WTC11 (cell line): ENCODE results near the gene ZNF516. TPM values are rescaled to one million over a fixed set of nuclear protein-coding genes. Genes with fewer than 3 reads are reported as not detected.

Experiments used
- ATAC-seq: fragments of 200-7000 bp; cut with Tn5 transposase; 2 replicates; pipeline ENCODE4 v1.10.0; 2021; ENCODE audit warnings: mild to moderate bottlenecking, moderate library complexity
- CTCF ChIA-PET: fragments of 300-600 bp; sonication (Branson Sonifier 250); formaldehyde crosslinking; loops from one replicate; lab custom pipeline; 2021; ENCODE audit warnings: antibody characterized with exemption; lab: Charles Lee
- POLR2A ChIA-PET: fragments of 350-600 bp; sonication (Branson Sonifier 250); formaldehyde crosslinking; loops from one replicate; lab custom pipeline; 2021; ENCODE audit warnings: antibody characterized with exemption; lab: Charles Lee
- DNase-seq: peaks from one replicate; pipeline ENCODE4 v3.0.0; 2021; ENCODE audit warnings: low spot score
- H3K27ac Mint-ChIP-seq: 2 replicates; pipeline ENCODE4 v1.8.0; 2021; ENCODE audit warnings: mixed read lengths
- H3K27me3 Mint-ChIP-seq: 2 replicates; pipeline ENCODE4 v1.8.0; 2021; ENCODE audit warnings: low read depth, mild to moderate bottlenecking, moderate library complexity, mixed read lengths
- H3K36me3 Mint-ChIP-seq: 2 replicates; pipeline ENCODE4 v1.8.0; 2021; ENCODE audit warnings: mixed read lengths
- H3K4me1 Mint-ChIP-seq: 2 replicates; pipeline ENCODE4 v1.8.0; 2022; ENCODE audit warnings: mixed read lengths
- H3K4me3 Mint-ChIP-seq: 2 replicates; pipeline ENCODE4 v1.8.0; 2021; ENCODE audit warnings: mild to moderate bottlenecking, moderate library complexity, mixed read lengths
- H3K9me3 Mint-ChIP-seq: 2 replicates; pipeline ENCODE4 v1.8.0; 2021; ENCODE audit warnings: mixed read lengths
- AR ChIP-seq: fragments of 250-450 bp; sonication (Bioruptor Pico); IDR thresholded peaks from 2 replicates; pipeline ENCODE4 v1.9.0; 2021; ENCODE audit warnings: mild to moderate bottlenecking
- ATF2 ChIP-seq: sonication (generic); formaldehyde crosslinking; IDR thresholded peaks from 2 replicates; pipeline ENCODE4 v1.8.1; 2022; ENCODE audit warnings: low read depth, missing genetic modification reagents, borderline replicate concordance
- CTCF ChIP-seq: fragments of 200-600 bp; IDR thresholded peaks from 2 replicates; pipeline ENCODE4 v1.8.0; 2022; ENCODE audit warnings: antibody characterized with exemption
- EMX1 ChIP-seq: fragments of 250-450 bp; sonication (Bioruptor Pico); IDR thresholded peaks from 2 replicates; pipeline ENCODE4 v1.8.0; 2021; ENCODE audit warnings: mild to moderate bottlenecking
- ETV6 ChIP-seq: sonication (generic); formaldehyde crosslinking; IDR thresholded peaks from 2 replicates; pipeline ENCODE4 v1.8.1; 2022; ENCODE audit warnings: mild to moderate bottlenecking, missing genetic modification reagents
- FOXJ3 ChIP-seq: sonication (generic); formaldehyde crosslinking; IDR thresholded peaks from 2 replicates; pipeline ENCODE4 v1.9.0; 2021; ENCODE audit warnings: missing genetic modification reagents, mild to moderate bottlenecking, borderline replicate concordance
- FOXP4 ChIP-seq: sonication (generic); formaldehyde crosslinking; IDR thresholded peaks from 2 replicates; pipeline ENCODE4 v1.8.0; 2022; ENCODE audit warnings: mild to moderate bottlenecking, missing genetic modification reagents
- GRHL2 ChIP-seq: fragments of 250-450 bp; sonication (Bioruptor Pico); IDR thresholded peaks from 2 replicates; pipeline ENCODE4 v1.8.0; 2022; ENCODE audit warnings: mild to moderate bottlenecking, moderate library complexity; ENCODE audit not compliant: insufficient replicate concordance, severe bottlenecking
- IRF2 ChIP-seq: sonication (generic); formaldehyde crosslinking; IDR thresholded peaks from 2 replicates; pipeline ENCODE4 v1.8.0; 2022; ENCODE audit warnings: low read depth, missing genetic modification reagents, borderline replicate concordance
- JAZF1 ChIP-seq: fragments of 250-450 bp; sonication (Bioruptor Pico); IDR thresholded peaks from 2 replicates; pipeline ENCODE4 v1.9.0; 2021; ENCODE audit warnings: moderate library complexity, mild to moderate bottlenecking, inconsistent platforms
- KAT7 ChIP-seq: sonication (generic); formaldehyde crosslinking; IDR thresholded peaks from 2 replicates; pipeline ENCODE4 v1.8.1; 2023; ENCODE audit warnings: missing genetic modification reagents, mild to moderate bottlenecking, borderline replicate concordance
- MYBL2 ChIP-seq: sonication (generic); formaldehyde crosslinking; IDR thresholded peaks from 2 replicates; pipeline ENCODE4 v1.8.1; 2023; ENCODE audit warnings: mild to moderate bottlenecking, moderate library complexity, missing genetic modification reagents
- NR2C2 ChIP-seq: sonication (generic); formaldehyde crosslinking; IDR thresholded peaks from 2 replicates; pipeline ENCODE4 v1.8.0; 2022; ENCODE audit warnings: mild to moderate bottlenecking, missing genetic modification reagents
- NR3C1 ChIP-seq: sonication (generic); formaldehyde crosslinking; conservative IDR thresholded peaks from 2 replicates; pipeline ENCODE4 v1.8.1; 2023; ENCODE audit warnings: low read depth, mild to moderate bottlenecking, missing genetic modification reagents
- RELA ChIP-seq: sonication (generic); formaldehyde crosslinking; IDR thresholded peaks from 2 replicates; pipeline ENCODE4 v1.8.1; 2022; ENCODE audit warnings: missing genetic modification reagents, mild to moderate bottlenecking, borderline replicate concordance
- RORB ChIP-seq: fragments of 250-450 bp; sonication (Bioruptor Pico); IDR thresholded peaks from 2 replicates; pipeline ENCODE4 v1.9.0; 2021; ENCODE audit warnings: mild to moderate bottlenecking
- SMAD4 ChIP-seq: sonication (generic); formaldehyde crosslinking; IDR thresholded peaks from 2 replicates; pipeline ENCODE4 v1.8.0; 2022; ENCODE audit warnings: mild to moderate bottlenecking, missing genetic modification reagents
- SOX15 ChIP-seq: fragments of 250-450 bp; sonication (Bioruptor Pico); IDR thresholded peaks from 2 replicates; pipeline ENCODE4 v1.9.0; 2021; ENCODE audit warnings: mild to moderate bottlenecking
- SP1 ChIP-seq: sonication (generic); formaldehyde crosslinking; conservative IDR thresholded peaks from 2 replicates; pipeline ENCODE4 v1.8.1; 2022; ENCODE audit warnings: missing genetic modification reagents
- TP53 ChIP-seq: sonication (generic); formaldehyde crosslinking; IDR thresholded peaks from 2 replicates; pipeline ENCODE4 v1.8.1; 2023; ENCODE audit warnings: mild to moderate bottlenecking, missing genetic modification reagents
- USF2 ChIP-seq: sonication (generic); formaldehyde crosslinking; IDR thresholded peaks from 2 replicates; pipeline ENCODE4 v1.8.1; 2023; ENCODE audit warnings: mild to moderate bottlenecking, missing genetic modification reagents, moderate library complexity
- ZBTB21 ChIP-seq: sonication (generic); formaldehyde crosslinking; IDR thresholded peaks from 2 replicates; pipeline ENCODE4 v1.8.1; 2023; ENCODE audit warnings: mild to moderate bottlenecking, missing genetic modification reagents, borderline replicate concordance
- ZNF138 ChIP-seq: sonication (generic); formaldehyde crosslinking; conservative IDR thresholded peaks from 2 replicates; pipeline ENCODE4 v1.8.1; 2022; ENCODE audit warnings: mild to moderate bottlenecking, moderate library complexity, missing genetic modification reagents
- ZNF232 ChIP-seq: sonication (generic); formaldehyde crosslinking; IDR thresholded peaks from 2 replicates; pipeline ENCODE4 v1.8.0; 2022; ENCODE audit warnings: mild to moderate bottlenecking, missing genetic modification reagents
- ZNF263 ChIP-seq: sonication (generic); formaldehyde crosslinking; IDR thresholded peaks from 2 replicates; pipeline ENCODE4 v1.8.1; 2022; ENCODE audit warnings: low read depth, mild to moderate bottlenecking, moderate library complexity, missing genetic modification reagents
- ZNF317 ChIP-seq: sonication (generic); formaldehyde crosslinking; IDR thresholded peaks from 2 replicates; pipeline ENCODE4 v1.8.1; 2023; ENCODE audit warnings: low read depth, mild to moderate bottlenecking, moderate library complexity, missing genetic modification reagents, borderline replicate concordance
- ZNF396 ChIP-seq: fragments of 250-450 bp; sonication (Bioruptor Pico); IDR thresholded peaks from 2 replicates; pipeline ENCODE4 v1.8.0; 2021; ENCODE audit warnings: mild to moderate bottlenecking, moderate library complexity, borderline replicate concordance
- total RNA-seq: library from RNA; stranded (reverse); gene quantifications from 3 replicates; pipeline ENCODE4 v1.2.3, GENCODE V29; 2021

The ZNF516 gene
- total RNA-seq, 1 experiment from 2014 or later, result 58.6 TPM

DNA sequence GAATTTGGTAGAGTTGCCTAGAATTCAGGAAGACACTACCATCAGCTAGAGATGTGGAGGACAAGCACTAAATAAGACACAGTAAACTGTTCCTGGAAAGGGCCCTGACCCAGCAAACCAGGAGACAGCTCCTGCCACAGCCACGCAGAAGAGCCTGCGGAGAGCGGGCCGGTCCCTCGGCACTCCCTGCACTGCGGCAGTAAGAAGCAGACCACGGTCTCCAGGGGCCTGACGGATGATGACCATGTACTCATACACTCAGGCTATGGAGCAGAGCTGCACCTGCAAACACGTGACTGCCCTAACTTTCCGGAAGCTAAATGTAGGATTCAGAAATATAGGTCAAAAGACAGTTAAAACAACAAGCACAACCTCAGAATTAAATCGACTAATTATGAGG, 72.9 kb downstream of the ZNF516 start:
- DNase-seq (no peak), ATAC-seq (no peak)
- Mint-ChIP-seq H3K4me1 (peaks cover 57% of the 10 kb centered on the region), H3K36me3 (no peaks in the 10 kb centered on the region), H3K4me3 (no peak overlapping the region), H3K9me3 (no peaks in the 10 kb centered on the region), H3K27me3 (no peaks in the 10 kb centered on the region), H3K27ac (0 out of 2 replicates have a peak overlapping the region, but pooled peaks have one; percentile 29)
- POLR2A ChIA-PET, result no interaction called here
- TF ChIP-seq ATF2 (CRISPR knock-in tag) (no peak), FOXJ3 (CRISPR knock-in tag) (no peak), SP1 (CRISPR knock-in tag) (no peak), ZNF263 (no peak), FOXP4 (CRISPR knock-in tag) (no peak), SOX15 (CRISPR knock-in tag) (no peak), IRF2 (CRISPR knock-in tag) (no peak), ZBTB21 (CRISPR knock-in tag) (no peak), ZNF317 (CRISPR knock-in tag) (no peak), ETV6 (CRISPR knock-in tag) (no peak), ZNF138 (CRISPR knock-in tag) (no peak), KAT7 (CRISPR knock-in tag) (no peak), EMX1 (no peak), TP53 (no peak)
- CTCF ChIA-PET, result interaction anchor here (2.5 kb wide), 1 partner anchor 23 kb away, joined by 8 read pairs; no protein-coding TSS in a partner anchor

- Mint-ChIP-seq H3K4me3 (no peak overlapping the region), H3K4me1 (peaks cover 57% of the 10 kb centered on the region), H3K27ac (0 out of 2 replicates have a peak overlapping the region, but pooled peaks have one; percentile 12), H3K27me3 (no peaks in the 10 kb centered on the region), H3K36me3 (no peaks in the 10 kb centered on the region), H3K9me3 (no peaks in the 10 kb centered on the region)
- no peak for DNase-seq
- ChIA-PET CTCF (interaction anchor here (2.5 kb wide), 1 partner anchor 23 kb away, joined by 8 read pairs; no protein-coding TSS in a partner anchor), POLR2A (no interaction called here)
- no peak for ATAC-seq
- TF ChIP-seq ZNF232 (no peak), ZNF396 (no peak), CTCF (no peak), NR2C2 (CRISPR knock-in tag) (no peak), NR3C1 (CRISPR knock-in tag) (no peak), GRHL2 (no peak), MYBL2 (CRISPR knock-in tag) (no peak), RORB (no peak), SMAD4 (CRISPR knock-in tag) (no peak), RELA (CRISPR knock-in tag) (no peak), AR (no peak), USF2 (CRISPR knock-in tag) (no peak), JAZF1 (CRISPR knock-in tag) (no peak)
Measured at GRCh38 chr18:76421685-76422078, 73.4 kb downstream of the ZNF516 start.
